CD4-positive, alpha-beta T cell (primary cell): ENCODE measurements around the gene ATXN2L. TPM values are rescaled to one million over a fixed set of nuclear protein-coding genes. Genes with fewer than 3 reads are reported as not detected.

Experiments
- ATAC-seq: fragments of 200-7000 bp; cut with Tn5 transposase; one replicate; pipeline ENCODE4 v1.10.0; 2022; ENCODE audit warnings: mild to moderate bottlenecking; ENCODE audit not compliant: poor library complexity
- CTCF ChIA-PET: fragments of 350-600 bp; sonication (Branson Sonifier 250); formaldehyde crosslinking; loops from one replicate; lab custom pipeline; 2021; ENCODE audit warnings: antibody characterized with exemption, inconsistent platforms; lab: Charles Lee
- POLR2A ChIA-PET: fragments of 350-600 bp; sonication (Branson Sonifier 250); formaldehyde crosslinking; loops from one replicate; lab custom pipeline; 2021; ENCODE audit warnings: antibody characterized with exemption, inconsistent platforms; lab: Charles Lee
- DNase-seq, 14 experiments: peaks; one replicate each; pipeline ENCODE4 v3.0.0-alpha.2; 2013 to 2020; ENCODE audit warnings: mixed read lengths in 2 of 14
- H3K27ac ChIP-seq, 2 donors: one replicate each; pipeline versions ENCODE4 v1.5.1 to v1.7.0; 2013; ENCODE audit warnings: low read length in 2 of 2, low read depth in 1 of 2, mild to moderate bottlenecking in 1 of 2
- H3K27me3 ChIP-seq, 2 experiments: 1 replicate in 1 of 2; 2 replicates in 1 of 2; pipeline versions ENCODE4 v1.6.1 to v1.7.0; 2013; ENCODE audit warnings: low read length in 2 of 2, control low read depth in 1 of 2, mild to moderate bottlenecking in 1 of 2, moderate library complexity in 1 of 2; ENCODE audit not compliant: insufficient read depth in 2 of 2, control insufficient read depth in 1 of 2
- H3K36me3 ChIP-seq: one replicate; pipeline ENCODE4 v1.6.1; 2013; ENCODE audit warnings: low read length, control low read depth; ENCODE audit not compliant: insufficient read depth
- H3K4me1 ChIP-seq: one replicate; pipeline ENCODE4 v1.6.1; 2013; ENCODE audit warnings: low read length, control low read depth; ENCODE audit not compliant: insufficient read depth
- H3K4me3 ChIP-seq: one replicate; pipeline ENCODE4 v1.5.1; 2013; ENCODE audit warnings: mild to moderate bottlenecking, low read length, moderate library complexity
- H3K9me3 ChIP-seq, 2 experiments: 1 replicate in 1 of 2; 2 replicates in 1 of 2; pipeline versions ENCODE4 v1.6.1 to v1.7.0; 2013; ENCODE audit warnings: low read length in 2 of 2, mild to moderate bottlenecking in 2 of 2, control low read depth in 1 of 2, moderate library complexity in 1 of 2; ENCODE audit not compliant: control insufficient read depth in 1 of 2, insufficient read depth in 1 of 2
- H3K27ac Mint-ChIP-seq: one replicate; pipeline ENCODE4 v1.8.0; 2020; ENCODE audit warnings: mixed read lengths
- H3K27me3 Mint-ChIP-seq: one replicate; pipeline ENCODE4 v1.8.0; 2021; ENCODE audit warnings: mixed read lengths
- H3K36me3 Mint-ChIP-seq: one replicate; pipeline ENCODE4 v1.8.0; 2021; ENCODE audit warnings: low read depth, mixed read lengths
- H3K4me1 Mint-ChIP-seq: one replicate; pipeline ENCODE4 v1.8.0; 2021; ENCODE audit warnings: low read depth, mixed read lengths
- H3K4me3 Mint-ChIP-seq: one replicate; pipeline ENCODE4 v1.8.0; 2020; ENCODE audit warnings: mild to moderate bottlenecking, mixed read lengths
- H3K9me3 Mint-ChIP-seq: one replicate; pipeline ENCODE4 v1.8.0; 2020; ENCODE audit warnings: mixed read lengths
- intact Hi-C, 2 experiments: fragments of 100-400 bp; cut with DNase I in 1 of 2; cut with micrococcal nuclease in 1 of 2; formaldehyde crosslinking; loops; one replicate each; pipeline versions ENCODE4 v1.15.1 to v1.9.0; 2023 to 2025; cut with DNase I, micrococcal nuclease
- total RNA-seq, 174 experiments: library from RNA in 2 of 174; stranded (reverse) in 2 of 174; gene quantifications; one replicate each; pipeline ENCODE4 v1.2.3 and lab custom pipeline; 2021 to 2026
- TF ChIP-seq, protein P1 (sequence below): fragments of 200-600 bp; IDR thresholded peaks from one replicate; pipeline ENCODE4 v1.8.0; 2022; ENCODE audit warnings: antibody characterized with exemption, mild to moderate bottlenecking

Gene ATXN2L
- total RNA-seq, 2 experiments from 2014 or later = 292 to 304 TPM

DNA sequence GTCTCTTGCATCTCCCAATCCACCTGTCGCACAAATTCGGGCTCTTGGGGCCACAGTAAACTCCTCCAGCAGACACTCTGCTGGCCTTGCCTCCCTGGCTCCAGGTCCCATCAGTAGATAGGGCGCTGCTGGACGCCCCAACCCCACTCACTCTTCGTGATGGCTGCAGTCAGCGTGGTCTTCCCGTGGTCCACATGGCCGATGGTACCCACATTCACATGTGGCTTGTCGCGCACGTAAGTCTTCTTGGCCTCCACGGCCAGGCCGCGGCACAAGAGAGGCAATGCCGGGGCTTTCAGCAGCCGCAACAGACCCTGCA lies 22.9 kb downstream of the ATXN2L start:
- H3K4me3 Mint-ChIP-seq = peak overlapping the region; percentile 90

DNA sequence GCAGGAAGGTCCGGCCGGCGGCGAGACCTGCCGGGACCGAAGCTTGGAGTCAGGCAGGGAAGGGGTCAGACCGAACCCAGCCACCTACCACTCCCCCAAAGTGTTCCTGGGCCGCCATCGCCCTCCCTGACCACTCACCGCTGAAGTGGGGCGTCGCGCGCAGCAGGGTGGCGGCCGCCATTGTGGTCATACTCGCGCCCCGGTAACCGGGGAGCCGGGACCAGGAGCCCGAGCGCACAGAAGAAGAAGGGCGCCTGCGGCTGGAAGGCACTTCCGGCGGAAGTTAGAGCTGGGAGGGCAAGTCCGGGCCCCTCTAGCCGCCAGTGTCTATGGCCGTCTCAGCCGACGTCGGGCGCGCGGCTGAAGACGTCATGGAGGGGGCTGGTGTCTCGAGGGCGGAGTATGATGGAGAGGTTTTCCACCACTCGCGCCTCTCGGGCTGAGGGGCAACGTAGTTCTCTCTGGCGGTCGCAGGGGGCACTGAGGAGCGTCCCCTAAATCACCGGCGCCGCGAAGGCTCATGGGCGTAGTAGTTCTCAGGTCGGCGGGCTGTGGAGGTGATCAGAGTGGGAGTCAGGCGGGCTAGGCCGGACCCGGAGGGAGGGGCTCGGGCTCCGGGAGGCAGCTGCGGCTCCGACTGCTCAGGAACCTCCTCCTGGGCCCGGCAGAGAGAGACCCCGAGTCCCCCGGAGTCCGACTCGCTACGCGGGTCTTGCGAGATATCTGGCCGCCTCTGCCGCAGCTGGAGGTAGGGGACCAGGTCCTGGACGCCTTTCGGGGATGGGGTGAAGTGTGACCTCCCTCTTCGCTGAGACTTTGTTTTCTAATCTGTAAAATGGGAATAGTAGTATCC lies 23.5 kb downstream of the ATXN2L start, which contains the start of gene TUFM:
TUFM (minus strand) TSS at position 269 of the 853 bp plus-strand sequence; CDS start at position 190, 79 bp downstream.
- H3K9me3 Mint-ChIP-seq = no peaks in the 10 kb centered on the region
- Histone ChIP-seq H3K9me3 (no peaks in the 10 kb centered on the region), H3K4me3 (peak within 1 kb of the TSS; percentile 100), H3K27me3 (no peaks in the 10 kb centered on the region), H3K27ac (peak within 1 kb of the TSS; percentile 84 to 85), H3K4me1 (peaks cover 34% of the 10 kb centered on the region), H3K36me3 (peaks cover 33% of the 10 kb centered on the region)
- ATAC-seq (peak; percentile 96), DNase-seq (peak; percentile 92 to 99 (median 98))
- intact Hi-C loops = loop anchor here (1.0 to 10.0 kb wide), 9 partner anchors 17 to 352 kb away; partner anchors contain the start of genes APOBR (in 1 of the 2), CLN3 (in 1 of the 2), NFATC2IP (in 1 of the 2) and RABEP2 (in 1 of the 2)
- ChIA-PET POLR2A (interaction anchor here (0.6 to 6.2 kb wide), 13 partner anchors 9 to 142 kb away, joined by 3 to 118 read pairs (median 6); partner anchors contain the start of genes ATXN2L, LAT, NFATC2IP and RABEP2), CTCF (interaction anchor here (0.7 to 3.4 kb wide), 10 partner anchors 10 to 131 kb away, joined by 3 to 44 read pairs (median 4); partner anchors contain the start of genes RABEP2 and SH2B1)
- H3K27me3 Mint-ChIP-seq = no peaks in the 10 kb centered on the region
- H3K4me3 Mint-ChIP-seq = peak within 1 kb of the TSS; percentile 90
- peak within 1 kb of the TSS; percentile 85 for H3K27ac Mint-ChIP-seq
- TF ChIP-seq, protein P1, sequence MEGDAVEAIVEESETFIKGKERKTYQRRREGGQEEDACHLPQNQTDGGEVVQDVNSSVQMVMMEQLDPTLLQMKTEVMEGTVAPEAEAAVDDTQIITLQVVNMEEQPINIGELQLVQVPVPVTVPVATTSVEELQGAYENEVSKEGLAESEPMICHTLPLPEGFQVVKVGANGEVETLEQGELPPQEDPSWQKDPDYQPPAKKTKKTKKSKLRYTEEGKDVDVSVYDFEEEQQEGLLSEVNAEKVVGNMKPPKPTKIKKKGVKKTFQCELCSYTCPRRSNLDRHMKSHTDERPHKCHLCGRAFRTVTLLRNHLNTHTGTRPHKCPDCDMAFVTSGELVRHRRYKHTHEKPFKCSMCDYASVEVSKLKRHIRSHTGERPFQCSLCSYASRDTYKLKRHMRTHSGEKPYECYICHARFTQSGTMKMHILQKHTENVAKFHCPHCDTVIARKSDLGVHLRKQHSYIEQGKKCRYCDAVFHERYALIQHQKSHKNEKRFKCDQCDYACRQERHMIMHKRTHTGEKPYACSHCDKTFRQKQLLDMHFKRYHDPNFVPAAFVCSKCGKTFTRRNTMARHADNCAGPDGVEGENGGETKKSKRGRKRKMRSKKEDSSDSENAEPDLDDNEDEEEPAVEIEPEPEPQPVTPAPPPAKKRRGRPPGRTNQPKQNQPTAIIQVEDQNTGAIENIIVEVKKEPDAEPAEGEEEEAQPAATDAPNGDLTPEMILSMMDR = peak; percentile 68
- H3K4me1 Mint-ChIP-seq = peaks cover 24% of the 10 kb centered on the region
- peaks cover 52% of the 10 kb centered on the region for H3K36me3 Mint-ChIP-seq

More for the DNA sequence above, 22.9 kb downstream of the ATXN2L start:
- Mint-ChIP-seq H3K4me1 (peaks cover 24% of the 10 kb centered on the region), H3K27me3 (no peaks in the 10 kb centered on the region), H3K36me3 (peaks cover 54% of the 10 kb centered on the region), H3K27ac (peak overlapping the region; percentile 85), H3K9me3 (no peaks in the 10 kb centered on the region)
- H3K9me3 ChIP-seq = no peaks in the 10 kb centered on the region
- TF ChIP-seq, protein P1 = no peak
- DNase-seq (peak in 1 of 14 experiments; percentile 4), ATAC-seq (no peak)
- H3K27ac ChIP-seq = peak overlapping the region; percentile 84 to 85
- ChIA-PET POLR2A (interaction anchor here (1.0 to 6.2 kb wide), 11 partner anchors 9 to 128 kb away, joined by 3 to 118 read pairs (median 7); partner anchors contain the start of genes ATXN2L, NFATC2IP, RABEP2 and SH2B1), CTCF (interaction anchor here (0.7 to 3.4 kb wide), 9 partner anchors 11 to 132 kb away, joined by 3 to 44 read pairs (median 4); partner anchors contain the start of genes RABEP2 and SH2B1)
- H3K4me1 ChIP-seq = peaks cover 34% of the 10 kb centered on the region
- peaks cover 33% of the 10 kb centered on the region for H3K36me3 ChIP-seq
- no peaks in the 10 kb centered on the region for H3K27me3 ChIP-seq
- intact Hi-C loops = loop anchor here (1.0 to 10.0 kb wide), 9 partner anchors 18 to 351 kb away; partner anchors contain the start of genes APOBR (in 1 of the 2), CLN3 (in 1 of the 2), NFATC2IP (in 1 of the 2) and RABEP2 (in 1 of the 2)
- H3K4me3 ChIP-seq = peak overlapping the region; percentile 100

DNA sequence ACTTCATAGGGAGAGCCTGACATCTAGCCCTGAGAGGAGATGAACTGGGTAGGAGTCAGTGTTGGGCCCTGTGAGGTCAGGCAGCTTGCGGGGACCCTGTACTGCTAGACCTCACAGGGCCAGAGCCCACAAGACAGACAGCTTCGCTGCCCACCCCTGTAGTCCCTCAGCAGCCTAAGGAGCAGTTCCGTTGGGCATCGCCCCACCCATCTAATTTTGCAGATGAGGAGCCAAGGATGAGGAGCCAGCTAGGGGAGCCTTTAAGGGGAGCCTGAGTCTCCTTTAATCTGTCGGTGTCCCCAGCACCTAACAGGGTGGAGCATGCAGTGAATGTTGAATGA lies 24.1 kb downstream of the ATXN2L start:
- peaks cover 34% of the 10 kb centered on the region for H3K4me1 ChIP-seq
- TF ChIP-seq, protein P1 = no peak

More for the DNA sequence above, 24.1 kb downstream of the ATXN2L start:
- Histone ChIP-seq H3K36me3 (peaks cover 33% of the 10 kb centered on the region), H3K9me3 (no peaks in the 10 kb centered on the region), H3K27ac (peak overlapping the region; percentile 84 to 85), H3K27me3 (no peaks in the 10 kb centered on the region), H3K4me3 (peak overlapping the region; percentile 100)
- ChIA-PET CTCF (interaction anchor here (0.8 to 3.4 kb wide), 7 partner anchors 9 to 131 kb away, joined by 3 to 44 read pairs (median 6); partner anchors contain the start of gene SH2B1), POLR2A (interaction anchor here (0.9 to 6.2 kb wide), 9 partner anchors 10 to 141 kb away, joined by 3 to 118 read pairs (median 9); partner anchors contain the start of genes ATXN2L, NFATC2IP, RABEP2 and SH2B1)
- H3K27me3 Mint-ChIP-seq = no peaks in the 10 kb centered on the region
- DNase-seq (no peak), ATAC-seq (no peak)
- peaks cover 24% of the 10 kb centered on the region for H3K4me1 Mint-ChIP-seq
- H3K9me3 Mint-ChIP-seq = no peaks in the 10 kb centered on the region
- peak overlapping the region; percentile 85 for H3K27ac Mint-ChIP-seq
- intact Hi-C loops = loop anchor here (1.0 to 10.0 kb wide), 9 partner anchors 16 to 352 kb away; partner anchors contain the start of genes APOBR (in 1 of the 2), CLN3 (in 1 of the 2), NFATC2IP (in 1 of the 2) and RABEP2 (in 1 of the 2)
- peaks cover 47% of the 10 kb centered on the region for H3K36me3 Mint-ChIP-seq
- H3K4me3 Mint-ChIP-seq = peak overlapping the region; percentile 90
